MG63 (cell line): Measurements from ENCODE around the gene ARHGAP31. TPM values are rescaled to one million over a fixed set of nuclear protein-coding genes. Genes with fewer than 3 reads are reported as not detected.
A peak's percentile ranks its signal among the peaks of the same experiment; 100 is the strongest.
"Not testable (repeated sequence)": the region's sequence is repeated elsewhere in the genome, so short reads cannot be mapped to it uniquely, and the experiment has no call there.

Experiments
- DNase-seq: peaks from one replicate; pipeline ENCODE4 v3.0.0-alpha.2; 2020
- H3K27me3 ChIP-seq: fragments of 250-450 bp; sonication (Bioruptor Pico); 2 replicates; pipeline ENCODE4 v1.5.1; 2020; ENCODE audit warnings: mild to moderate bottlenecking, moderate library complexity
- H3K36me3 ChIP-seq: fragments of 250-450 bp; sonication (Bioruptor Pico); 2 replicates; pipeline ENCODE4 v1.5.1; 2020; ENCODE audit warnings: mild to moderate bottlenecking, moderate library complexity
- H3K4me3 ChIP-seq: fragments of 250-450 bp; sonication (Bioruptor Pico); 2 replicates; pipeline ENCODE4 v1.5.1; 2020; ENCODE audit warnings: mild to moderate bottlenecking, moderate library complexity
- H3K9me3 ChIP-seq: fragments of 250-450 bp; sonication (Bioruptor Pico); 2 replicates; pipeline ENCODE4 v1.5.1; 2020; ENCODE audit warnings: mild to moderate bottlenecking, moderate library complexity
- total RNA-seq: library from RNA; depleted of rRNA; stranded (reverse); fragments of >200 nt; shearing (Covaris generic); gene quantifications from 2 replicates; pipeline ENCODE4 v1.2.3, GENCODE V29; 2014; ENCODE audit warnings: low replicate concordance

ARHGAP31 gene
- total RNA-seq, 1 experiment from 2014 or later, result 5.0 TPM

DNA sequence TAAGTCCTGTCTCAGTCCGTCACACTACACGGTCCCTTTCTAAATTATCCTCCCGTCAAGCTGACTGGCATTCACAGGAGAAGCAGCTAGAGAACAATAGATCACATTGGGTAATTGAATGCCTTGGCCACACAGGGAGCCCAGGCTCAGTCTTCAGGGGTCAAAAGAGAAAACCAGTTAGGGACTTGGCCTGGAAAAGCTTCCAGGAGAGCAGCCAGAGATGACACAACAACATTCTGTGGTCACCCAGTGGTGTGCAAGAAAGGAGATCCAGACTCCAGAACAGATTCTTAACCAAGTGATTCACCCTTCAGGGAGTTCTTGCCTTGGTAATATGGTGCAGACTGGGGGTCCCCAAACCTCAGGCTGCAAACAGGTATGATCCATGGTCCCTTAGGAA, 15.9 kb downstream of the ARHGAP31 start:
- Histone ChIP-seq H3K27me3 (no peaks in the 10 kb centered on the region), H3K9me3 (0 out of 2 replicates have a peak, but pooled peaks cover 2% of the 10 kb centered on the region), H3K36me3 (peaks cover 5% of the 10 kb centered on the region), H3K4me3 (no peak overlapping the region)
- DNase-seq, result peak; percentile 96

DNA sequence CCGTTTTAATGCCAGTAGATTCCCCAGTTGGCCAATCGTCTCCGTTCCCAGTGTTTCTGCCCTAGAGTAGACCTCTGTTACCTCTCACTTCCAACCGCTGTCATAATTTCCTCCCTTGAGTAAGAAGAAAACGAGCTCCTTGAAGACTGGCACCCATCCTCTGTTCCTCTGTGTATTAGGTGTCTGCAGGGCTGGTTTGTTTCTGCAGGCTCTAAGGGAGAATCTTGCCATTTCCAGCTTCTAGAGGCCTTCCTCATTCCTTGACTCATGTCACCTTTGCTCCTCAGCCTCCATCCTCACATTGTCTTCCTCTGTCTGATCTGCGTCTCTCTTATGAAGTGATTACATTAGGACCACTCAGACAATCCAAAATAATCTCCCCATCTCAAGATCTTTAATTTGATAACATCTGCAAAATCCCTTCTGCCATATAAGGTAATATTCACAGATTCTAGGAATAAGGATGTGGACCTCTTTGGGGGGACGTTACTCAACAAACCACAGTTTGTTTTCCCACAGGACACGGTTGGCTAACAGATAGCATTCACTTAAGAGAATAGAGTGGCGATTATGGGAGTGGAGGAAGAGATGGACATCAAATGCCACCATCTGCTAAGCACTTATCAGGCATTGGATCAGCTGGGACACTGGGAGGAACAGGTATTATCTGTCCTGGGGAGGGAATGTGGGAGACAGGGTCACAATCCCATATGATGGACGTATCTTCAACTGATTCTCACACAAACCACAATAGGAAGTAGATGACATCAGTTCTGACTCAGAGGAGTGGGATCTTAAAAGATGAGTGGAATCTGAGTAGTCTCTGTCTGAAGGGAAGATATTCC, 17.1 kb downstream of the ARHGAP31 start:
- peaks cover 5% of the 10 kb centered on the region for H3K36me3 ChIP-seq
- H3K27me3 ChIP-seq, result no peaks in the 10 kb centered on the region
- DNase-seq, result no peak
- H3K9me3 ChIP-seq, result 0 out of 2 replicates have a peak, but pooled peaks cover 2% of the 10 kb centered on the region
- no peak overlapping the region for H3K4me3 ChIP-seq

DNA sequence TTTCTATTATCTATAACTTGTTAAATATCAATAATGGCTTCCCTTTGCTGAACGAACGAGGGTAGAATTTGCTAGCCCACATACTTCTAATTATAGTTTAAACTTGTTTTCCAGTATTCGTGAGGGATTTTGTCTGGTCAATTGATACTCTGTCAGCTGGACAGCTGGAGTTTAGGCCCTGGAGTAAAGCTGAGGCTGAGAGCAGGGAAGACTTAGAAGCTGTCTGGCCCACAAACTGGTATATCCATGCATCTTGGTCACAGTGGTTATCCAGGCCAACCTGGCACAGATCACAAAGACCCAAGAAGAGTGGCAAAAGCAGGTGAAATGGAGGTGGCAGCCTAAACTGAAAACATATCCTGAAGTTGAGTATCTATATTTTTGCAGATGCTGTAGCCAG, 19.3 kb downstream of the ARHGAP31 start:
- H3K36me3 ChIP-seq, result peaks cover 3% of the 10 kb centered on the region; the same call in 1 of the 2 replicates
- H3K4me3 ChIP-seq, result no peak overlapping the region
- H3K9me3 ChIP-seq, result 0 out of 2 replicates have a peak, but pooled peaks cover 2% of the 10 kb centered on the region
- DNase-seq, result no peak
- no peaks in the 10 kb centered on the region for H3K27me3 ChIP-seq

DNA sequence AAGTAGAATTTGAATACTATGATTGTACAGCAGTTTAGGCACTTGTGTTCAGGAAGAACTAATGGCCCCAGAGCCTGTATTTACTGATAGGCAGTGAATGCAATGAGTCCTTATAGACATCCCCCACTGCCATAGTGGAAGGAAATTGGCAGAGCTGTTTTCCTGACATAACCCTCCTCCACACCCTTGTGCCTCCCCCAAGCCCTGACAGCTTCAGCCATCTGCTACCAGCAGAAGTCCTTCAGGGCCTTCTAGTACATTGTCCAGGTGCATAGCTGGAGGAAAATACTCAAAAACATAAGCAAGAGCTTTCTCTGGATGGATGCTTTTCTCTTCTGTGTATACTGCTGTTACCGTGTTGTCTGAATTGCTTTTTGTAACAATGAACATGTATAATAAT, 20.6 kb downstream of the ARHGAP31 start:
- Histone ChIP-seq H3K27me3 (no peaks in the 10 kb centered on the region), H3K36me3 (peaks cover 3% of the 10 kb centered on the region; the same call in 1 of the 2 replicates), H3K9me3 (0 out of 2 replicates have a peak, but pooled peaks cover 2% of the 10 kb centered on the region), H3K4me3 (no peak overlapping the region)
- DNase-seq, result no peak

DNA sequence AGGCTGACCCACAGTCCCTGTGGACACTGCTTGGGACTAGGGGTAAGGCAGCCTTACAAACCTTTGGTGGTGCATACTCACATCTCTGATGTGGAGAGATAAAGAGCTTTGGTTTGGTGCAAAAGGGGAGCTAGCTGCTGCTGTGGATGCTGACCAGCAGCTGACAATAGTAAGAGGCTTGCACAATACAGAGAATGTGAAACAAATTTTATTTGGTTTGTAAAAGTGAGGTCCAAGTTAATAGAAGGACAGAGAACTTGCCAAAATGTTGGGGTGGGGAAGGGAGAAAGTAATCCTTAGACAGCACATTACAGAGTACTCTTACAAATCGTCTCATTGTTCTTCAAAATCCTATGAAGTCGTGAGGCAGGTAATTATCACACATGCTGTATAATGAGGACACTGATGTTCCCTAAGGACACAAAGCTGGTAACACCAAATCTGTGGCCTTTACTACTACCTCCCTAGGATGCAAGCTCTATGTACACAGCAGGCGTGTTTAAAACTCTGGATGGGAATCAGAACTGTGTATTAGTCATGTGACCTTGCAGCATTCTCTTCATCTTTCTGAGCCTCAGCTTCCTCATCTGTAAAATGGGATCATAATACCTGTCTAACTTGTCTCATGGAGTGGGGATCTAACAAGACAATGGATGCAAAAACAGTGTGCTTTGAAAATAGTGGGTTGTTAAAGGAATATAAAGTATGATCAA, 21.6 kb downstream of the ARHGAP31 start:
- DNase-seq, result no peak
- Histone ChIP-seq H3K4me3 (no peak overlapping the region), H3K27me3 (no peaks in the 10 kb centered on the region), H3K9me3 (0 out of 2 replicates have a peak, but pooled peaks cover 2% of the 10 kb centered on the region), H3K36me3 (peaks cover 3% of the 10 kb centered on the region; the same call in 1 of the 2 replicates)

DNA sequence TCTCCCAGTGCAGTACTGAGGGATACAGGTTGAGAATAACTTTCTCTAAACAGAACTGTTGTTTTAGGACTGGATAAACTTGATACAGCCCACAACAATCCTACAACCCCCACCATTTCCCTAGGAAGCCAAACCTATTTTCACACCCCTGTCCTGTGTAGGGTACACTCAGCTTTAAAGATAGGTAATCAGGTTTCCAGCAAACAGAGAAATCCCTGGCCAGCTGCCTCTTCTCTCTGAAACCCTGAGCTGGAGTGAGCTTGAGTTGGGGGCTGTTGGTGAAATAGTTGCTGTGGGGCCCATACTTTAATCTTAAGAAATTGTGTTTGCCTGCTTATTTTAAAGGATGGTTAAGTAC, 22.1 kb downstream of the ARHGAP31 start:
- DNase-seq, result no peak
- Histone ChIP-seq H3K27me3 (no peaks in the 10 kb centered on the region), H3K9me3 (0 out of 2 replicates have a peak, but pooled peaks cover 2% of the 10 kb centered on the region)

DNA sequence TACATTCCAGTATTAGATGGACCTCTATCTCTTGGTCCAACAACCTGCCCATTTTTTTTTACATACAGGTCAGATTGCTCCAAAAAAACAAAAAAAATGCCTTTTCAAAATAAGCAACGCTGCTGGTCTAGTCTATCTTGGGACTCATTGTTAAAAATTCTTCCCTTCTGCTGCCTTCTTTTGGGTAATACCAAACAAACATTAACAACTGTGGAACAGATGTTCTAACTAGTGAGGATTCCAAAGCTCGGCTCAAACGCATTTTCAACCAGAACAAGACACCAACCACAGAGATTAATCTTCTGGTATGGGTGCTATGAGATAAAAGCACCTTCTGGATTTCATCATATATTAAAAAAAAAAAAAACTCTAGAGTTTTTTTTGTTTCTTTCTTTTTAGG, 24.7 kb downstream of the ARHGAP31 start:
- Histone ChIP-seq H3K9me3 (no peaks in the 10 kb centered on the region), H3K27me3 (no peaks in the 10 kb centered on the region), H3K36me3 (no peaks in the 10 kb centered on the region; the same call in 1 of the 2 replicates), H3K4me3 (no peak overlapping the region)
- no peak for DNase-seq

More for the DNA sequence above, 22.1 kb downstream of the ARHGAP31 start:
- H3K4me3 ChIP-seq, result no peak overlapping the region
- H3K36me3 ChIP-seq, result peaks cover 3% of the 10 kb centered on the region; the same call in 1 of the 2 replicates

DNA sequence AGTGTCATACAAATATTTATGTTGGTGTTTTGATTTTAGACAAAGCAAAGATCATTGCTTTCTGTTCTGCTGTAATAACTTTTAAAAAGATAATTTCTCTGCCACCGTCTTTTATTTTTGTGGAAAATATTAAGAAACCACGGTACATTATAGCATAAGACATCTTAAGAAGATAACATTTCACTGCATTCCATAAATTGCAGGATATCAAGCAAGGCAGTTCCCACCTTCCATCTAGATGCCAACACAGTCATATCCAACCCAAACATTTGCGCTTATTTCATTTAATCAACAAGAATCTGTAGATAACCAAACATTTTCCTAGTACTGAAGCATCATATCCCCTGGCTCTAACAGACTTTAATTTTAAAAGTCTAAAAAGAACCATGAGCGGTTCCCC, 25.1 kb downstream of the ARHGAP31 start:
- Histone ChIP-seq H3K4me3 (no peak overlapping the region), H3K27me3 (no peaks in the 10 kb centered on the region), H3K36me3 (no peaks in the 10 kb centered on the region; the same call in 1 of the 2 replicates), H3K9me3 (no peaks in the 10 kb centered on the region)
- DNase-seq, result no peak

DNA sequence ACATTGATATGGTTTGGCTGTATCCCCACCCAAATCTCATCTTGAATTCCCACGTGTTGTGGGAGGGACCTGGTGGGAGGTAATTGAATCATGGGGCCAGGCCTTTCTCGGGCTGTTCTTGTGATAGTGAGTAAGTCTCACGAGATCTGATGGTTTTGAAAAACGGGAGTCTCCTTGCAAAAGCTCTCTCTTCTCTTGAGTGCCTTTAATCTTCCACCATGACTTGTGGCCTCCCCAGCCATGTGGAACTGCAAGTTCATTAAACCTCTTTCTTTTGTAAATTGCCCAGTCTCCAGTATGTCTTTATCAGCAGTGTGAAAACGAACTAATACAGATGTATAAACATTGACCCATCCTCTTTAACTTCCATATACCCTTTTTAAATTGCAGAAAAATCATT, 26.6 kb downstream of the ARHGAP31 start:
- not testable (repeated sequence) for H3K9me3 ChIP-seq, H3K36me3 ChIP-seq, H3K4me3 ChIP-seq, H3K27me3 ChIP-seq, DNase-seq

DNA sequence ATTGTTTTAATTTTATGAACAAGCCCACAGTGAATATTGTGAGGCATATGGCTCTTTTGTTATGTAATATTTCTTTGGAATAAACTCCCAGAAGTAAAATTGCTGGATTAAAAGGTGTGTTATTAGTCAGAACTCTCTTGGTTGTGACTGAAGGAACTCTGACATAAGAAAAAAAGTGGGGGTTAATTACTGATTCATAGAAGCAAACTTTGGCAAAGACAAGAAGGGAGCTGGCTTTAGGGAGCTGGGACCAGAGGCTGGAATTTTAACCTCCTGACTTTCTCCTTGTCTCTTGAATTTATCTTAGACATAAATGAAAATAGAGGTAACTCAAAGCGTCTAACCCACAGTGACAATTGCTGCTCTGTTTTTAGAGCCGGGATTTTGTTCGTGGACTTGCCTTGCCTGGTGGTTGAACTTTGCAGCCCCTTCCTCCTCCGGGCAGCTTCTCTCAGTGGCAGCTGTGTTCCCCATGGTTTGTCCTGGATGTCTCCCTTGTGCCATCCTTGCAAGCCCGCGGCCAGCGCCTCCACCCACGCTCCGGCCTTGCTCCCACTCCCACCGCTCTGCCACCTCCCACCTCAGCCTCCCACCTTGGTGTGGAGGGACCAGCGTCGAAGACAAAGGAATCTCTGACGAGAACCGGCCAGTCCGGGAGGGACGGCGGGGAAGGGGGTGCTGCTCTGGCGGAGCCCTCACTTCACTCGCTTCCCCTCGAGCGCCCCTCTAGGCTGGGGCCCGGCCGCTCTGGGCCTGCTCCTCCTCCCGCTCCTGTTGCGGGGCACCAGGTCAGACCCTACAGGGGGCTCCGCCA, 28.0 kb downstream of the ARHGAP31 start:
- H3K27me3 ChIP-seq, result no peaks in the 10 kb centered on the region
- DNase-seq, result peak; percentile 49
- H3K36me3 ChIP-seq, result no peaks in the 10 kb centered on the region; the same call in 1 of the 2 replicates
- no peaks in the 10 kb centered on the region for H3K9me3 ChIP-seq
- H3K4me3 ChIP-seq, result peak overlapping the region; percentile 61

DNA sequence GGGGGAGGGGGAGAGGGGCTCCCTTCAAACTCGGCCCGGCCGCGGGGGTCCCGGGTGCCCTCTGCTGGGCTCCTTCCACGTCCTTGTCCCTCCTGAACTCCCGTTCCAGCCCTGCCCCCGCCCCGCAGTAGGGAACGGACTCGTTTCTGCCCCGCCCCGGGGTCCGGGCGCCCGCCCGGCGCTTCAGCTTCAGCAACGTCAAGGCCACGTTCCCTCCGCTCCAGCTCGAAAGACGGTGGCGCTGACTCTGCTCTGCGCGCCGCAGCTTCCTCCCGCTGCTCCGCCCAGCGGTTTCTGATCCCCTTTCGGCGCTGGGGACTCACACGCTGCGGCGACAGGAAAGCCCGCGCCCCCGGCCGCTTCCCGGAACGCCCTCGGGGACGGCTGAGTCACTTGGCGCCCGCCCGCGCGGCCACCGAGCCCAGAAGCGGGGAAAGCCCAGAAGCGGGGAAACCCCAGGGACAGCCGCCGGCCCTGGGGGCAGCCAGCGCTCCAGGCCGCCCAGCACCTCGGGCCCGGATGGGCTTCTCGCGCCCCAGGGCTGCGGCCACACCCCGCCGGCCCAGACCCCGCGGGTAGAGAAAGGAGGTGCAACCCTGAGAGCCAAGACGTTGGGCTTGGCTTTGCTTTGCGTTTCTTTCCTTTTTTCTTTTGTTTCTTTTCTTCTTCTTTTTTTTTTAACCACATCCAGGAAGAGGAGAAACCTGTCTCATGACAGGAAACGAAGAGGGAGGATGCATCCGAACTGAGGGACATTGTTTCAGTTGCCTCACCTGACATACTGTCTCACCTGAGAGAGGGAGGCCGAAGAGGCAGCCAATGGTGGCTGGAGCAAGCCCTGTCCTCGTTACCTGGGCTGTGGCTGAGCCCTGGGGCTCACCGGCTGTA, 28.9 kb downstream of the ARHGAP31 start:
- Histone ChIP-seq H3K27me3 (no peaks in the 10 kb centered on the region), H3K9me3 (no peaks in the 10 kb centered on the region), H3K36me3 (no peaks in the 10 kb centered on the region; the same call in 1 of the 2 replicates), H3K4me3 (peak overlapping the region; percentile 61)
- peak; percentile 84 for DNase-seq

DNA sequence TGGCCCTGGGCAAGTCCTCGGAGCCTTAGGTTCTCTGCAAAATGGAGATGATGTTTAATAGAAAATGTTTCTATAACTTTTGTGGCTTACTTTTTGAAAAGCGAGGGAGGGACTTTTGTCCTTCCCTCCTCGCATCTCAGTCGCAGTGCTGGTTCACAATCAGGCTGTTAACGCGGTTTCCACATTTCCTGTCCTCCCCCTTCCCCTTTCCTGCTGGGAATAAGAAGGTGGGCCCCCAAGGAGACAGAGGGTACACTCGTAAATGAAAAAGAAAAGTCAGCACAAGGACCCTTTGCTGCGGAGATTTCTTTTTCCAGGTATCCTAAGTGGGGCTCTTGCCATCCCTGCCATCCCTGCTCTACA, 29.5 kb downstream of the ARHGAP31 start:
- Histone ChIP-seq H3K27me3 (no peaks in the 10 kb centered on the region), H3K4me3 (peak overlapping the region; percentile 61), H3K9me3 (no peaks in the 10 kb centered on the region), H3K36me3 (no peaks in the 10 kb centered on the region; the same call in 1 of the 2 replicates)
- DNase-seq, result no peak

DNA sequence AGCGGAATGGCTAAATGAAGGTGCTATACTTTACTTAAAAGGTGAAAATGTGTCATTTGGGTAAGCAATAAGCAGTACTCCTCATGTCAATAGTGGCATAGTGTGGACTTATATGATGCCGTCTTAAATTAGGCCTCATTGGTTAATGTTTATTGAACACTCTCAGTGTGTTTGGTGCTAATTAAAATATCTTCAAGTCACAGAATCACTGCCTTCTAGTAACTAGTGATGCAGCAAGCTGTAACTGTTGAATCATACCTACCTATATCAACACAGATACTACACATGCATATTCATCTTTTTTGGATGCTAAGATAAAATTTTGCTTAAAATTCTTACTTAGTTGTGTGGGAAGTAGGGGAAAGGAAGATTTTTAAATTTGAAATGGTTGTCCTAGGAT, 30.7 kb downstream of the ARHGAP31 start:
- Histone ChIP-seq H3K27me3 (no peaks in the 10 kb centered on the region), H3K36me3 (no peaks in the 10 kb centered on the region; the same call in 1 of the 2 replicates), H3K9me3 (no peaks in the 10 kb centered on the region), H3K4me3 (no peak overlapping the region)
- no peak for DNase-seq

DNA sequence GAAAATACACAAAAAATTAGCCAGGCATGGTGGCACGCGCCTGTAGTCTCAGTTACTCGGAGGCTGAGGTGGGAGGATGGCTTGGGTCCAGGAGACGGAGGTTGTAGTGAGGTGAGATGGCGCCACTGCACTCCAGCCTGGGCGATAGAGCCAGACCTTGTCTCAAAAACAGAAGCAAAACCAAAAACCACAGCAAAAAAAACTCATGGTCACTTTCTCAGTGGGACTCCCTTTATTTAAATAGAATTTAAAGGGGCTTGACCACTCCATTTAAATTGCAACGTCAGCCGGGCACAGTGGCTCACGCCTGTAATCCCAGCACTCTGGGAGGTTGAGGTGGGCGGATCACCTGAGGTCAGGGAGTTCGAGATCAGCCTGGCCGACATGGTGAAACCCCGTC, 32.8 kb downstream of the ARHGAP31 start:
- Histone ChIP-seq H3K9me3 (no peaks in the 10 kb centered on the region), H3K4me3 (no peak overlapping the region), H3K27me3 (no peaks in the 10 kb centered on the region), H3K36me3 (no peaks in the 10 kb centered on the region; the same call in 1 of the 2 replicates)
- no peak for DNase-seq

DNA sequence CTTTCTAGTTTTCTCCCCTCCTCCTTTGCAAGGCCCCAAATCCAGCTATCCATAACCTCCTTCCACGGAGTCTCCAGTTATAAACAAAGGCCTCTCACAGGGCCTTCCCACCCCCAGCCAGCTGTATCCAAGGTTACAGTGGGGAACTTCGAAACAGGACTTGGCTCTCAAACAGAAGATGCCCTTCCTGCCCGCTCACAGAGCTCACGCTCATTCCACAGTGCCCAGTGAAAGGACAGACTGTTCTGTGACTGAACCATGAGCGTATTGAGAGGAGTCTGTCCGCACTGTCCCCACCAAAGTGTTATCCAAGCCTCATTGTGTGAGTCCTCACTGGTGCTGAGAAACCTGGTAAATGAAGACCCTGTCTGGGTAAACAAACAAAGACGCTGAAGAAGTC, 35.4 kb downstream of the ARHGAP31 start:
- DNase-seq, result no peak
- H3K9me3 ChIP-seq, result no peaks in the 10 kb centered on the region
- H3K4me3 ChIP-seq, result no peak overlapping the region
- H3K27me3 ChIP-seq, result no peaks in the 10 kb centered on the region
- H3K36me3 ChIP-seq, result no peaks in the 10 kb centered on the region

DNA sequence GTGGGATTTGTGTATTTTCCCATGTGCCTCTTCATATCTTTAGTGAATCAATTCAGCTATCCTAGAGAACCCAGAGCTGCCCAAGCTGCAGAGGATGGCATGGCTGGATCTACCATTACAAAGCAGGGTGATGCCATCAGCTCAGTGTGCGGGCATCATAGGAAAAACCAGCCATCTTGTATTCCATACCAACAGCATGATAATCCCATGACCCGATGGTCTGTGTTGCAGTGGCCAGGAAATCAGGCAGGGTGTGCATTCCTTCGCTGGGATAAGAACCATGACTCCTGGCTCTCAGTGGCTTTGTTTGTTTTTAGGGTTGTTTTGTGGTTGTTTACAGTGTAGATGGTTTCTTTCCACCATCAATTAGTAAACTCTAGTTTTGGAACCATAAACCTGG, 36.0 kb downstream of the ARHGAP31 start:
- H3K36me3 ChIP-seq, result no peaks in the 10 kb centered on the region
- H3K4me3 ChIP-seq, result no peak overlapping the region
- no peaks in the 10 kb centered on the region for H3K9me3 ChIP-seq
- no peak for DNase-seq
- no peaks in the 10 kb centered on the region for H3K27me3 ChIP-seq
